Fibroblast of skin of right biceps (primary cell): Measurements from ENCODE around the gene ALOX15.
A peak's percentile ranks its signal among the peaks of the same experiment; 100 is the strongest.
"Not testable (repeated sequence)": the region's sequence is repeated elsewhere in the genome, so short reads cannot be mapped to it uniquely, and the experiment has no call there.

Source experiments
- DNase-seq: peaks from one replicate; pipeline ENCODE4 v3.0.0-alpha.2; 2013

ALOX15 gene

GRCh38 chr17:4610656-4611055, 30.8 kb downstream of the ALOX15 start:
- no peak for DNase-seq

GRCh38 chr17:4610162-4610561, 31.3 kb downstream of the ALOX15 start:
- DNase-seq = no peak

- DNase-seq = no peak
Measured at GRCh38 chr17:4609761-4610160, 31.7 kb downstream of the ALOX15 start.

- DNase-seq = peak; percentile 74
Measured at GRCh38 chr17:4607773-4608187, 33.7 kb downstream of the ALOX15 start.

- DNase-seq = no peak
Measured at GRCh38 chr17:4607261-4607741, 34.2 kb downstream of the ALOX15 start.

GRCh38 chr17:4605826-4606225, 35.7 kb downstream of the ALOX15 start:
- DNase-seq = no peak

- DNase-seq = not testable (repeated sequence)
Measured at GRCh38 chr17:4604736-4605135, 36.7 kb downstream of the ALOX15 start.

- peak; percentile 67 for DNase-seq
Measured at GRCh38 chr17:4604111-4604644, 37.3 kb downstream of the ALOX15 start.

- DNase-seq = no peak
Measured at GRCh38 chr17:4602041-4602440, 39.4 kb downstream of the ALOX15 start.

GRCh38 chr17:4601326-4601725, 40.2 kb downstream of the ALOX15 start:
- DNase-seq = no peak

GRCh38 chr17:4600563-4600962, 40.9 kb downstream of the ALOX15 start:
- no peak for DNase-seq

- DNase-seq = peak; percentile 64
Measured at GRCh38 chr17:4599505-4600281, 41.8 kb downstream of the ALOX15 start.

GRCh38 chr17:4598776-4599504, 42.5 kb downstream of the ALOX15 start:
- DNase-seq = peak; percentile 30

- DNase-seq = no peak
Measured at GRCh38 chr17:4597975-4598374, 43.5 kb downstream of the ALOX15 start.

GRCh38 chr17:4596636-4597380, 44.7 kb downstream of the ALOX15 start:
- DNase-seq = no peak

GRCh38 chr17:4595685-4596342, 45.7 kb downstream of the ALOX15 start:
- DNase-seq = not testable (repeated sequence)

- DNase-seq = peak; percentile 15
Measured at GRCh38 chr17:4594931-4595684, 46.4 kb downstream of the ALOX15 start.

GRCh38 chr17:4594406-4594805, 47.1 kb downstream of the ALOX15 start:
- no peak for DNase-seq

GRCh38 chr17:4593021-4593421, 48.5 kb downstream of the ALOX15 start:
- DNase-seq = no peak

- no peak for DNase-seq
Measured at GRCh38 chr17:4592240-4593005, 49.1 kb downstream of the ALOX15 start.

- no peak for DNase-seq
Measured at GRCh38 chr17:4591529-4591928, 49.9 kb downstream of the ALOX15 start.
